SK-N-SH treated with all-trans-retinoic acid at 6 μM for 48 hours (cell line): Measurements from ENCODE around the gene CHFR.

Source experiments
- BACH2 ChIP-seq: fragments of 250-450 bp; sonication (Bioruptor Pico); IDR thresholded peaks from 2 replicates; pipeline ENCODE4 v1.9.0; 2021; ENCODE audit warnings: mild to moderate bottlenecking, borderline replicate concordance
- CSDC2 ChIP-seq: fragments of 250-450 bp; sonication (Bioruptor Pico); IDR thresholded peaks from 2 replicates; pipeline ENCODE4 v1.5.0; 2020; ENCODE audit warnings: mild to moderate bottlenecking, moderate library complexity
- GLIS3 ChIP-seq: fragments of 250-450 bp; sonication (Bioruptor Pico); IDR thresholded peaks from 2 replicates; pipeline ENCODE4 v1.5.0; 2020; ENCODE audit warnings: mild to moderate bottlenecking, moderate library complexity
- ISL1 ChIP-seq: fragments of 250-450 bp; sonication (Bioruptor Pico); IDR thresholded peaks from 2 replicates; pipeline ENCODE4 v2.1.2; 2022; ENCODE audit warnings: mild to moderate bottlenecking, moderate library complexity
- ZFP3 ChIP-seq: fragments of 250-450 bp; sonication (Bioruptor Pico); IDR thresholded peaks from 2 replicates; pipeline ENCODE4 v1.5.0; 2020; ENCODE audit warnings: mild to moderate bottlenecking, moderate library complexity
- ZNF70 ChIP-seq: fragments of 450-650 bp; formaldehyde crosslinking; IDR thresholded peaks from 2 replicates; pipeline ENCODE4 v1.5.0; 2020; ENCODE audit warnings: mild to moderate bottlenecking, moderate library complexity
- TF ChIP-seq, protein P1 (sequence below): fragments of 250-450 bp; sonication (Bioruptor Pico); IDR thresholded peaks from 2 replicates; pipeline ENCODE4 v1.5.1; 2021; ENCODE audit warnings: mild to moderate bottlenecking, moderate library complexity
- TF ChIP-seq, protein P2 (sequence below): fragments of 250-450 bp; sonication (Bioruptor Pico); IDR thresholded peaks from 2 replicates; pipeline ENCODE4 v1.8.0; 2021; ENCODE audit warnings: low read depth, mild to moderate bottlenecking, moderate library complexity, borderline replicate concordance

DNA sequence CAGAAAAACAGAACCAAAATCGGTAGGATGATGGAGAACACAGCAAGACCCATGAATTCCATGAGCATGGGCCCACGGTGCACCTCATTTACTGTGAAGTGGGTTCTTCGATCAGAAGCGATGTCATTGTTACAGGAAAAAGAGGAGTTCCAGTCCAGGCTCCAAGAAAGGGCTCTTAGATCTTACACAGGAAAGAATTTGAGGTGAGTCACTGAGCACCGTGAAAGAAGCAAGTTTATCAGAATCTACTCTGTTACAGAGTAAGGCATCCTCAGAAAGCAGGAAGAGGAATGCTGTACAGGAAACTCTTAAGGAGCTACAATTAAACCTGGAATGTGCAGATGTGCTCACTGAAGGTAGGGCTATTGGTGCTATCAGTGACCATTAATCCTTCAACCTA, 11.6 kb upstream of the CHFR start:
- no peak for TF ChIP-seq ZFP3
- TF ChIP-seq, protein P1, sequence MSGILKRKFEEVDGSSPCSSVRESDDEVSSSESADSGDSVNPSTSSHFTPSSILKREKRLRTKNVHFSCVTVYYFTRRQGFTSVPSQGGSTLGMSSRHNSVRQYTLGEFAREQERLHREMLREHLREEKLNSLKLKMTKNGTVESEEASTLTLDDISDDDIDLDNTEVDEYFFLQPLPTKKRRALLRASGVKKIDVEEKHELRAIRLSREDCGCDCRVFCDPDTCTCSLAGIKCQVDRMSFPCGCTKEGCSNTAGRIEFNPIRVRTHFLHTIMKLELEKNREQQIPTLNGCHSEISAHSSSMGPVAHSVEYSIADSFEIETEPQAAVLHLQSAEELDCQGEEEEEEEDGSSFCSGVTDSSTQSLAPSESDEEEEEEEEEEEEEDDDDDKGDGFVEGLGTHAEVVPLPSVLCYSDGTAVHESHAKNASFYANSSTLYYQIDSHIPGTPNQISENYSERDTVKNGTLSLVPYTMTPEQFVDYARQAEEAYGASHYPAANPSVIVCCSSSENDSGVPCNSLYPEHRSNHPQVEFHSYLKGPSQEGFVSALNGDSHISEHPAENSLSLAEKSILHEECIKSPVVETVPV (CRISPR knock-in tag) = no peak
- no peak for TF ChIP-seq ISL1 (CRISPR knock-in tag)
- no peak for TF ChIP-seq BACH2 (CRISPR knock-in tag)
- no peak for TF ChIP-seq CSDC2 (CRISPR knock-in tag)
- TF ChIP-seq, protein P2, sequence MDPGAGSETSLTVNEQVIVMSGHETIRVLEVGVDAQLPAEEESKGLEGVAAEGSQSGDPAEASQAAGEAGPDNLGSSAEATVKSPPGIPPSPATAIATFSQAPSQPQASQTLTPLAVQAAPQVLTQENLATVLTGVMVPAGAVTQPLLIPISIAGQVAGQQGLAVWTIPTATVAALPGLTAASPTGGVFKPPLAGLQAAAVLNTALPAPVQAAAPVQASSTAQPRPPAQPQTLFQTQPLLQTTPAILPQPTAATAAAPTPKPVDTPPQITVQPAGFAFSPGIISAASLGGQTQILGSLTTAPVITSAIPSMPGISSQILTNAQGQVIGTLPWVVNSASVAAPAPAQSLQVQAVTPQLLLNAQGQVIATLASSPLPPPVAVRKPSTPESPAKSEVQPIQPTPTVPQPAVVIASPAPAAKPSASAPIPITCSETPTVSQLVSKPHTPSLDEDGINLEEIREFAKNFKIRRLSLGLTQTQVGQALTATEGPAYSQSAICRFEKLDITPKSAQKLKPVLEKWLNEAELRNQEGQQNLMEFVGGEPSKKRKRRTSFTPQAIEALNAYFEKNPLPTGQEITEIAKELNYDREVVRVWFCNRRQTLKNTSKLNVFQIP (CRISPR knock-in tag) = no peak
- TF ChIP-seq ZNF70 (CRISPR knock-in tag) = no peak
- TF ChIP-seq GLIS3 (CRISPR knock-in tag) = no peak
